22Rv1 (cell line): ENCODE data around the gene MIR17HG.

Experiments used
- ZFX ChIP-seq: fragments of 450-650 bp; IDR thresholded peaks from 2 replicates; pipeline ENCODE4 v1.6.1; 2017; ENCODE audit warnings: antibody characterized with exemption, borderline replicate concordance
- TF ChIP-seq, protein P1 (sequence below): fragments of 450-650 bp; IDR thresholded peaks from 2 replicates; pipeline ENCODE4 v1.5.1; 2017; ENCODE audit warnings: mild to moderate bottlenecking

GRCh38 chr13:91318886-91319285, 28.6 kb upstream of the MIR17HG start:
- TF ChIP-seq, protein P1, sequence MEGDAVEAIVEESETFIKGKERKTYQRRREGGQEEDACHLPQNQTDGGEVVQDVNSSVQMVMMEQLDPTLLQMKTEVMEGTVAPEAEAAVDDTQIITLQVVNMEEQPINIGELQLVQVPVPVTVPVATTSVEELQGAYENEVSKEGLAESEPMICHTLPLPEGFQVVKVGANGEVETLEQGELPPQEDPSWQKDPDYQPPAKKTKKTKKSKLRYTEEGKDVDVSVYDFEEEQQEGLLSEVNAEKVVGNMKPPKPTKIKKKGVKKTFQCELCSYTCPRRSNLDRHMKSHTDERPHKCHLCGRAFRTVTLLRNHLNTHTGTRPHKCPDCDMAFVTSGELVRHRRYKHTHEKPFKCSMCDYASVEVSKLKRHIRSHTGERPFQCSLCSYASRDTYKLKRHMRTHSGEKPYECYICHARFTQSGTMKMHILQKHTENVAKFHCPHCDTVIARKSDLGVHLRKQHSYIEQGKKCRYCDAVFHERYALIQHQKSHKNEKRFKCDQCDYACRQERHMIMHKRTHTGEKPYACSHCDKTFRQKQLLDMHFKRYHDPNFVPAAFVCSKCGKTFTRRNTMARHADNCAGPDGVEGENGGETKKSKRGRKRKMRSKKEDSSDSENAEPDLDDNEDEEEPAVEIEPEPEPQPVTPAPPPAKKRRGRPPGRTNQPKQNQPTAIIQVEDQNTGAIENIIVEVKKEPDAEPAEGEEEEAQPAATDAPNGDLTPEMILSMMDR: no peak
- TF ChIP-seq ZFX: no peak
